Activated CD4-positive, CD25-positive, alpha-beta regulatory T cell treated with anti-CD3 and anti-CD28 coated beads, Interleukin-2, amount 50 U/mL, for 24 hours (primary cell): ENCODE results near the gene HOXB8.

Experiments
- ATAC-seq, 2 donors: fragments of 150-1000 bp; cut with Tn5 transposase; one replicate each; pipeline ENCODE4 v1.10.0; 2021; ENCODE audit warnings: mild to moderate bottlenecking in 1 of 2, moderate library complexity in 1 of 2

HOXB8 gene

DNA sequence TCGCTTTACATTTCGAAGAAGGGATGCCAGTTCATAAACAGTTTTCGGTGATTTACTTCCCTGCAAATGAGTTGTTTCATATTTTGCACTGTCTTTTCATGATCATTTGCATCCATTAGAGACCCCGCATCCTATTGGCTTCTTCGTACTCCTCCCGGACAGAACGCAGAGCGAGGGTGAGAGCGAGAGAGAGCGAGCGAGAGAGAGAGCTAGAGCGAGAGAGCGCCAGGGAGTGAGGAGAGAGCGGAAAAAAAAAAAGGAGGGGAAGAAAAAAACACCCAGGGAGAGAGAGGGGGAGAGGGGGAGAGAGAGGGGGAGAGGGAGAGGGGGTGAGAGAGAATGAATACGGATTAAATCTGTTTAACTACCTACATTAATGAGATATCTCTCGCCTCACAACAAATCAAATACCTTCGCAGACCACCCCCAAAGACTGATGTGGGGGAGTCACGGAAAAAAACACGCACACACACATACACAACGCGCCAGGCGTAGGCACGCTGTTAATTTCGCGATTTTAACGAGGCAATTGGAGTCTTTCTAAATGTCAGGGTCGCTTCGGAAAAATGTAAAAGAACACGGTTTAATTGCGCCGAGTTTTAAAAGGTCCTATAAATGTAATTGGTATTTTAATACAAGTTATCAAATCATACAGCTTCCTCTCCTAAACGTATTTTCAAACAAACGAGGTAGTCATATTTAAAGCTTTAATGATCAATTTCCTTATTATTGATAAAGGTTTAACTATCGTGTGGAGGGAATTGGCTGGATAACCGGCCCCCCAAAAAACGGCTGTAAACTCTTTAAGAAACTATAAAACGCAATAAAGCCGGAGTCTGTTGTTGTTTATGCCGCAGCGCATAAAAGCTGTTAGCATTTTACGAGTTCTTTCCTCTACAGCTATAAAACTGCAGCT, at the start of gene HOXB8:
Gene HOXB8, minus strand, starts transcription at position 246 of the 916 bp plus-strand sequence. CDS start 588 bp downstream, outside the sequence.
- no peak for ATAC-seq

DNA sequence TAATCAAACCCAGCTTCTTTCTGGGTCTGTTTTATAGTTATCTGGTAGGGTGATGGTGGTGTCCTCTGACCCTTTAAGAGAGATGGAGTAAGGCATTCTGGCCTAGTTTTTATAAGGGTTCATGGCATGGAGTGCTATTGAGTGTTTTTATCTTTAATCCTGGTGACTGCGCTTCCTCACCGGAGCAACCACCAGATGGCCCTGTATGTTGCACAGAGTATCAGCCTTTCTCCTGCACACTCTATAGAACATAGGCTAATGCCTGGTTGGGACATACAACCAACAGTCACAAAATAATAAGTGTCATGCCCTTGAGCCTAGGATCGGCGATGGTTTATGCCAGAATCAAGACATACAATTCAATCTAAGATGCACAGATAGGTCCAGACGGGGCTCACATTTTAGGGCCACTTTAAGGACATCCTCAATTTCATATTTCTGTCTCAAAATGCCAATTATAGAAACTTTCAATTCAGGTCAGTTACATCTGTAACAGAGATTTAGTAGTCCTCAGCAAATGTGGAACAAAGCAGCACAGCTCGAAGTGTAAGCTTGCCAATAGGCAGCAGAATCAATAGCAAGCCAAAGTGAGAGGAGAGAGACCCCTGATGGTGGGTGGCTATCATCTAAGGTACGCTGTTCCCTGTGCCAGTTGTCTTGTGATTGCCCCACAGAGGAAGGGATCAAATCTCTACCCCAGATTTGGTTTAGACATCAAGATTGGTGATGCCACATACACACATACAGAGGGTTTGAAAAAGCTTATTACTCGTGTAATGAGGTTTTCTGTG, 48.2 kb upstream of the HOXB8 start:
- ATAC-seq, result no peak

DNA sequence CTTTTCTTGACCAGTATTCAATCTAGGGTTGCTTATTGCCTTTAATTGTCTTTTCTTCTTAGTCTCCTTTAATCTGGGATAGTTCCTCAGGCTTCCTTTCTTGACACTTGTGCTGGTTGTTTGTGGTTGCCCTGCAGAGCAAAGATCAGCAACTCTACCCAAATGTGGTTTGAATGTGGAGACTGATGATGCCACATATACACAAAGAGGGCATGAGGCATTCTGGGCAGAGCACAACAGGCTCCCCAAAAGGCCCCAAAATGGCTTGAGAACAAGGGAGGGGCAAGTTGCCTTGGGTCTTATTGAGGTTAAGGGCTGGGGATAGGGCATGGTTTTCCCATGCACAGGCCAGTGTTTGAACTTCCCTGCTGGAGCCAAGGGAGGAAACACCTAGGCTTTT, 40.8 kb upstream of the HOXB8 start:
- no peak for ATAC-seq

DNA sequence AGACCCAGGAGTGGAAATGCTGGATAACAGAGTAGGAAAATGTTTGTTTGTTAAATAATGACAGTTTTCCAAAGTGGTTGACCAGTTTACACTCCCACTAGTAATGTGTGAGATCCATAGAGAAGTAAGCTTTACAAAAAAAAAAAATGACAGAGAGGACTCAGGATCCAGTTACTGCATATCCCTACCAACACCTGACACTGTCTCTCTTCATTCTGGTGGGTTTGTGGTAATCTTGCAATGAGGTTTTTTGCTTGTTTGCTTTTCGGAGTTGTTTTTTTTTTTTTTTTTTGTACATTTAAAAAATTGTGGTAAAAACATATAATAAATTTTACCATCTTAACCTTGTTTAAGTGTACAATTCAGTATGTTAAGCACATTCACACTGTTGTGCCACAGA, 34.6 kb upstream of the HOXB8 start:
- no peak for ATAC-seq

DNA sequence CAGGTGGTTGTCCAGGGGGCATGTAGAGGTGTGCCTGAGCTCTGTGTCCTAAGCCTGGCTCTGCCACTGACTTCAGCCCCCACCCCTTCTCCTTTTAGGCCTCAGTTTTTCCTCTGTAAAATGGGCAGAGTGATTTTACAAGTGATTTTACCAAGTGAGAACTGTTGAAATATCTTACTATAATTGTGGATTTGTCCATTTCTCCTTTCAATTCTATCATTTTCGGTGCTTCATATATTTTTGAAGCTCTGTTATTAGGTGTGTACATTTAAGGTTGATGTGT, 32.8 kb upstream of the HOXB8 start:
- ATAC-seq, result no peak

DNA sequence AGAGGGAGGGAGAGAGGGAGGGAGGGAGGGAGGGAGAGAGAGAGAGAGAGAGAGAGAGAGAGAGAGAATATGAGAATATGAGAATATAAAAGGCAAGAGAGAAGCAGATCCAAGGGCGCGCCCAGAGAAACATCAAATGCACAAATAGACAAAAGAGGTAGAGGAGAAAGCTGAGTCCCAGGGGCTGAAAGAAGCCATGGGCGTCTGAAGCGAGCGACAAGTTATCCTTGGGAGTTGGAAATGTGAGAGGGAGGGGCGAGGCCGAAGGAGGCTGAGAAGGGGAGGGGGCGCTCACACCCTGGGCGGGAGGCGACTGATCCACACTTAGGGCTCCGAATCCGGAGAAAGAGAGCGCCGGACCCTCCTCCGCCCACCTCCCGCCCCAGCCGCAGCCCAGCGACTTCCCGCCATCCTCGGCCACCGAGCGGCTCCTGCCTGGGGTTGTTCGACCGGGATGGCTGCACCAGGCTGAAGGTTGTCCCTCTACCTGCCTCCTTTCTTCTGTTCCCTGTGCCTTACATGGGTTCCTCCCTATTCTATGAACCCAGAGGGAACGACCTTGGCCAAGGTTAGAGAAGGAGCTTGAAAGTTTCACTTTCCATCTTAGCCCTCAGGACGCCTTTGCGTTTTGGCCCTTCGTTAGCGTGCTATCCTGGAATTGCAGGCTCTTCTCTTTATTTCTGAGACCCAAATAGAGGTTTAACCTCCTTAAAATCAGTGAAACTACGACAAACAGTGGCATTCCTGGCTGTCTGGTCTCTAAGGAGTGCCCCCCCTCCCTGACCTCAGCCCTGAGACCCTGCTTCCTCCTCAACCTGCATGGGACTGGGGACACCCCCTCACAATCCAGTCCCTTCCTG, 32.2 kb upstream of the HOXB8 start:
- peak in 1 of 2 donors; percentile 19 for ATAC-seq

DNA sequence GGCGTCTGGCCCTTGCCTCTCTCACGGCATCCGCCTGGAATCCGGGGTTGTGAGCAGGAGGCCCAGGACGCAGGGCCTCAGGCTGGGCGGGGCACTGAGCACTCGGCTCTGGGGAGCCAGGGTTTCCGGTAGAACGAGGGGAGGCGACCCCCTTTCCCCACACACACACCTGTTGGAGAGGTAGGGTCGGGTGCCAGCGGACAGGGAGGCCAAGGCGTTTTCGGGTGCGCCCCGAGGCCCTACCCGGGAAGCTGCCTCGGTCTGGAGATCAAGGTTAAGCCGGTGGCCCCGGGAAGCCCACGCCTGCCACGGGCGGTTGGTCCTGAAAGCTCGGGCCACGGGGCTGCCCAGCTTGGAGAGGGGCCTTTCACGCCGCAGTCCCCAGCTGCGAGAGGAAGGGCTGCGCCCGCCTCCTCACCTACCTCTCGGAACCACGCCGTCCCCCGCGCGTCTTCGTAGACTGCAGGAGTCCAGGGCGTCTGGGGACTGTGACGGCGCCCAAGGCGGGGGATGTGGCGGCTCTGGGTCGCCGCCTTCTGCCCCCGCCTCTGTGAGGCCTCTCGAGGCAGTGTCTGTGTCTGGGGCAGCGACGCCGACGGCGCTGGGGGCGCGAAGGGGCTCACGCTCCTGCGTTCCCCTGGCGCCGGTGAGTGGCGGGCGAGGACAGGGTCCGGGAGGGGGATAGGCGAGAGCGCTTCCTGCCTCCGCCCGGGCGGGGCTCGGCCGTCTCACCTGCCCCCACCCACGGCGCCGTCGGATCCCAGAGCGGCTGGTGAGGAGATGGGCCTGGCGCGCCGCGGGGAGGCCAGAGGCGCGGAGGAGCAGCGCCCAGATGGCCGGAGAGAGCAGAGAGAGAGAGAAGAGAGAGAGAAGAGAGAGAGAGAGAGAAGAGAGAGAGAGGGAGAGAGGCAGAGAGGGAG, 31.4 kb upstream of the HOXB8 start:
- ATAC-seq, result peak; percentile 49 to 67

DNA sequence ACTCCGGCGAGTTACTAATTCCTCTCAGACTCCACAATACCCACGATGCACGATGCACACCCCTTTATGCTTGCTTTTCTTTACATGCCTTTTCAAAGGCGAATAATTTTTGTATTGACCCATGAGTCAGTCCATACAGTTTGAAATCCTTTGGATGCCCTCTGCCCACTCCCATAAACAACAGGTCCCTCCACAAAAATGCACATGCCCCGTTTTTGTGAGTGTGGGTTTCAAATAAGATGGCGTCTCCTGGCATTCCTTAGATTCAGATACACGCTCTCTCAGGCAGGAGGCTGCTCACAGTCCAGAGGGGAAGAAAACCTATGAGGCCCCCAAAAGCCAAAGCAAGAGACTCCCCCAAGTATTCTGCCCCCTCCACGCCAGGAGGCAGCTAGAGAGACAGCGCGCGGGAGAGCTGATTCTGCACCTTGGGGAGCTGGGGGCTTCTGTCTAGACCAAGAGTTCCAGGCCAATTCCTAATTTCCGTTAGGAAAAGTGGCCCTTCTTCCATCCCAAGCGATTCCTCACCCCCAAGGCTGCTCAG, 30.6 kb upstream of the HOXB8 start:
- ATAC-seq, result no peak

DNA sequence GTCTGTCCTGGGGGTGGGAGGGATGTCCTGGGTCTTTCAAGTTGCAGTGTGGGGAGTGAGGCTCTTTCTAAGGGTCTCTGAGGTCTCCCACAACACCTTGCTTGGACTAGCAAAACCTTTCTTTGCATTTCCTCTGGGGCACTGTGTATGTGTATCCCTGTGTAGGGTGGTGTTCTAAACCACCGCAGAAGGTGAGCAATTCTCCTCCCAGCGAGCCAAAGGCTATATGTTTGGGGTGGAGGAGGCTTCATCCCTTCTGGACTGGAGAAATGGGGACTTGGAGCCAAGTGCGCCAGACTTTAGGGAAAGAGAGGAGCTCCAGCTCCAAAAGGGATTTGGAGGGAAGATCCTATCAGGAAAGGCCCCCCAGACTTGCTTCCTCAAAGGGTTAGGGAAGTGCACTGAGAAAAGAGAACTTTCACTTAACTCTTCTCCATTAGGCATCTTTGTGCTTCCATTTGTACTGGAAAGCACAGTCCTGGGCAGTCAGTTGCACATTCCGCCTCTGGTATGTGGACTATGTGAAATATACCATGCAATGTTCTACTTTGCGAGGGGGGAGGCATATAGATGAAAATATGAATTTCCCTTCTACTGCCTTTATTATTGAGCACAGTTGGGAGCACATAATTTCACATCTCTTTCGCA, 29.9 kb upstream of the HOXB8 start:
- ATAC-seq, result no peak

DNA sequence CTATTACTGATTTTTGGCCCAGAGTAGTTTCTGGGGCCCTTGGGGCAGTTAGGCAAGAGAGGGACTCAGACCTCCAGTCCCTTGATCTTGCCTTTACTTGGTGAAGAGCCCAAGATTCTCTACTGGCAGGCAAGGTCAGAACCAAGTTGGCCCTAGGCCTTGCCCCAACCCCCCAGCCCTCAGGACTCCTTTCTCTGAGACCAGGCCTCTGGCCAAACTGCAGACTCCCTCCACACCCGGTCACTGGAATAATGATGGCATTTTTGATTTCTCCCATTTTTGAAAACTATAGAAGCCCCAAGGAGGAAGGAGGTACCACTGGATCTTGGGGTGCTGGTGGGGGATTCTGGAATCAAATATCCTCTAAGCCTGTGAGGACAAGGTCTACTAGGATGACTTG, 29.1 kb upstream of the HOXB8 start:
- no peak for ATAC-seq

DNA sequence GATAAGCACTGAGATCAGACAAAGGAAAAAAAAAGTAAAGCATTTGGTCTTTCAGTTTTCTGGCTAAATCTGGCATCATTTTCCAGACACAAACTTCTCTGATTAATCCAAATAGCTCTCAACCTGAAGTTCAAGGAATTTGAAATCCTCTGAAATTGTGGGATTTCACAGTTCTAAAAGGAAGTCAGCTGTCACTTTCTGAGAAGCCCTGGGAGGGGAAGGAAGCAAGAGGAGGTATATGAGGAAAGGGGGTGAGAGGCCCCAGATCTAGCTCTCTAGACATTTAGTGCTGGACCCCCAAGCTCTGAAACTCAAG, 28.6 kb upstream of the HOXB8 start:
- ATAC-seq, result no peak

DNA sequence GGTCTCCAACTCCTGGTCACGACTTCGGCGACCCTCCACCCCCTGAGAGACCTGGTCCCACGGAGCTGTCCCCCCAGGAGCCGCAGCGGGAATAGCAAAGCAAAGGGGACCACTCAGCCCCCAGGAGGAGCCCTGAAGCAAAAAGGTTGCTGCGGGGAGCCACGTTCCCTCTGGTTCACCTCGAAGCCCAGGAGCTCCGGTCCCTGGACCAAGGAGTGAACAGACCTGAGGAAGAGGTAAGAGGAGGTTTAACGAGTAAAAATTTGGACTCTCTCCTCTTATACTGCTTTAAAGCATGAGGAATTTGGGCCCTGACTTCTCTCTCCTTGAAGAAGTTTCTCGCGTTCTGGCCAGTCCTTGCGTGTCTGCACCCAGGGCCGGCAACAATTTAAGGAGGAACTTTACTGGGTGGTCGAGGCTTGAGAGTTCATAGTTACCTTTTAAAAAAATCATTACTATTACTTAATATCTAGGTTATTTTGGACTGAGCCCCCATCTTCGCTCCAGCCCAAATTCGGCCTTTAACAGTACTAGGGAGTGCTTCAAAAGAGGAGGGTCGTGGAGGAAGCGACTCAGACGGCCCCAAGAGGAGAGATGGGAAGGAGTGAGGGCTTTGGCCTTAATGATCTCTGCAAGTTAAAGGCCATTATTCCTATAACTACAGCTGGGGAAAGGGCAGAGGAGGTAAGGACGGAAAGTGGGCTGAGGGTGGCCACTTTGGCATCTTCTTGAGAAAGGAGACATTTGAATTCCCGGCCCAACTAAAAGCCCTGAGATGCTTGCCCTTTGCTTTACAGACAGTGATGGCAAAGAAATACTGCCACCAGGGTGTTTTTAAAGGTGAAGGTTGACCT, 28.0 kb upstream of the HOXB8 start:
- ATAC-seq, result no peak

DNA sequence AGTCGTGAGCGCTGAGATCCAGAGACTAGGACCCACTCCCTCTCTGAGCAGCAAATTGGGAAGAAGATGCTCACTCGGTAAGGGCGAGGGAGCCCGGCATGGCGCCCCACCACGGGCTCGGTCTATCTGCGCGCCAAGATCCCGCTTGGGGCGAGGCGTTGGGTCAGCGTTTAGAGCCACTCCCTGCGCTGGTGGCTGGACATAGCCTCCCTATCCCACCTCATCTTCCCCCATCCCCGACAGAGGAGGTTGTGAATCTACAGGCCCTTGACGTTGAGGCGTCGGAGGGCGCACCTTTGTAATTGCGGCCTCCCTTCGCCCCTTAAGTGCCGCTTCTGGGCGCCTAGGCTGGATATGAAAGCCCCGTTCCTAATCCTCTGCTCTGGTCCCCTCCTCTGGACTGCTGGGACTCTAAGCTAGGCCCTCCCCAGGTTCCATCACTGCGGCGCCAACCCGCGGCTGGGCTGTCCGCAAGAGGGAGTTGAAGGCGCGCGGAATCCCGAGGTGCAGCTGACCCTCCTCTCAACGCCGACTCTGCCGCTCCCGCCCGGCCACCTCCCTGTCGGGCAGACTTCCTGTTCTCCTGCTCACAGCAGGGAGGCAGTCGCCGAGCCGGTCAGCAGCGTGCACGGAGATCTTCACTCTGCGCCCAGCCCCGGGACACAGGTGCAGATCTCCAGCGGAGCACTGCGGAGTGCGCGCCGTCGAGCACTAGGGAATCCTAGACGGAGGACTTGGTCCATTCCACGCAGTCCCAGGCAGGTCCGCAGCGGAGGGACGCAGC, 27.2 kb upstream of the HOXB8 start:
- no peak for ATAC-seq

DNA sequence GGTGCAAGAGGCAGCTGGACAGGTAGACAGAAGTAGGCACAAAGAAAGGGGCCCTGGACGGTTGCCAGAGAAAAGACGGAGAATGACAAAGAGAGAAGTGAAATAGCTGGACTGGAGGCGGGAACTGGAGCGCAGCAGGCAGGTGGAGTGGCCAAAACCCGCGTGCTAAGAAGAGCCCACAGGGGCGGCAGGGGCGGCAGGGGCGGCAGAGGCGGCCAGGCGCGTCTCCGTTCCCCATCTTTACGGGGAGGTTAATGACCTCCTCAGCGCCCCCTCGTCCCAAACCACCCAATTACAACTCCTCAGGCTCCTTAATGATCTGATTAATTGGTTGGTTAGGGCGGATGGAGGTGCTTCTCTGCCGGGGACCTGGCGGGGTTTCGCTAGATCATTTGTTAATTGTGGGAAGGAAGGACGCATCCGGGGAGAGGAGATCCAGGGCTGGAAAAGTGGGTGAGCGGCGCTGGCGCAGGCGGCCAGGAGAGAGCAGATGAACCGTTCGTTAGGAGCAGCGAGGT, 26.5 kb upstream of the HOXB8 start:
- no peak for ATAC-seq

DNA sequence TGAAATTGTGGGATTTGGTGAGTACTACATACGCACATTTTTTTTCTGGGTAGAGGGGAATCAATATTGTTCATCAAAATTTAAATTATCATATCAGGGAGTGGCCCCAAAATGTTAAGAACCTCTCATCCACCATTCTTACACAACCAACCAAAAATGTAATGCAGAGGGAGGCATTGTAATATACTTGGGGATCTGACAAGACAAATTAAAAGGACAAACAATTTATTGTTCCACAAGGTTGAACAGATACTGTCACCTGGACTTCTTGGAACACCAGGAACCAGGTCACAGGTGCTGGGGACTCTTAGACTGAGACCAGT, 25.7 kb upstream of the HOXB8 start:
- no peak for ATAC-seq

DNA sequence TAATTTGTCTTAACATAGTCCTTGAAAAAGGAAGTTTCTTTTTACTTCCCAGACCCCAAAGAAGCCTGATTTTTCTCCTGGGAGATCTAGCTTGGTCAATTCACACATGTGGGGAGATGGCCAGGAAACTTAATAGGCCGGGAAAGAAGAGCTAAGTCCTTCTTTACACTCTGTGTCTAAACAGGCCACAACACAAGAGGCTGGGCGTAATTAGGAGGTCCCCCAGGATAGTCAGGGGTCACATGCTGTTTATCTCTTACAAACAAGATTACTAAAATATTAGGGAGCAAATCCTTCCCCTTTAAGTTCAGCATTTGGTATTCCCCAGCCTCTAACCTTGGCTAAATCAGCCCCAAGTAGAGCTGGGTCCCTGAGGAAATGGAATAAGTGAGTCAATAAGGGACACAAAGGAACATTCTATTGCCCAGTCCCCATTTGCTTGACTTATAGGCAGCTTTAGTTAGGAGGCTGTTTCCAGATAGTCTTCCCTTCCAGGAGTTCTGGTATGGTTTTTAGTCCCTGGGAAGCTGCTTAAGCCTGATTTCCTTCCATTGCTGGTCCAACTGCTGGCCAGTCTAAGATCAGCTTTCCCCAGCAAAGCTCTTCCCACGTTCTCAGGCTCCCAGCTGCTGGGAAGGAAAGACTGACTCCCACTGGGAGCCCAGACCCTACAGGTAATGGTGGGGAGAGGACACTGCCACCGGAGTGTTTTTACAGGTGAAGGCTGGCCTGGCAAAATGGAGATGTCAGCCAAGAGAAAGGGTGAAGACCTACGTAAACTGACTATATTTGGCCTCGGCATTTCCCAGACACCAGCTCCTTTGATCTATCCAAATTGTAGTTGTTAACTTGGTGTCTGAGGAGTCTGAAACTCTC, 25.1 kb upstream of the HOXB8 start:
- ATAC-seq, result no peak

DNA sequence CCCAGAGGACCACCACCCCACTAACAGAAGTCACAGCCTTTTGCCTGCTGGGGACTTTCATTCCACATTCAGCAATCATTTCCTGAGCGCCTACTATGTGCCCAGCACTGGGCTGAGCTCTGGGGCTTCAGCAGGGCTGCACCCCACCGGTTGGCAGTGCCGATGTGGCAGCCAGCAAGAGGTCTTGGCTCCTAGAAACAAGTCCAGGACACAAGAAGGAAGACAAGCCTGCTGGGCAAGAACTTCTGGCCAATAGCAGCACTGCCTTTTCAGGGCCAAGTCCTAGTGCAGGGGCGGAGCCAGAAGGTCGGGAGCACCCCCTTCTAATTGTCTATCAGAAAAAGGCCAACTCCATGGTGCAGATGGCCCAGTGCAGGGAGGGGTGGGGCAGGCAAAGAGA, 24.0 kb upstream of the HOXB8 start:
- no peak for ATAC-seq
